Stimulated activated CD4-positive, alpha-beta T cell treated with anti-CD3 and anti-CD28 coated beads, TNF-alpha, amount 100 ng/mL, for 24 hours (primary cell): ENCODE data around the gene GFI1B.

Experiments used
- DNase-seq, 3 experiments: peaks; one replicate each; pipeline ENCODE4 v3.0.0-alpha.2; 2020; ENCODE audit warnings: low read depth in 3 of 3

The GFI1B gene

DNA sequence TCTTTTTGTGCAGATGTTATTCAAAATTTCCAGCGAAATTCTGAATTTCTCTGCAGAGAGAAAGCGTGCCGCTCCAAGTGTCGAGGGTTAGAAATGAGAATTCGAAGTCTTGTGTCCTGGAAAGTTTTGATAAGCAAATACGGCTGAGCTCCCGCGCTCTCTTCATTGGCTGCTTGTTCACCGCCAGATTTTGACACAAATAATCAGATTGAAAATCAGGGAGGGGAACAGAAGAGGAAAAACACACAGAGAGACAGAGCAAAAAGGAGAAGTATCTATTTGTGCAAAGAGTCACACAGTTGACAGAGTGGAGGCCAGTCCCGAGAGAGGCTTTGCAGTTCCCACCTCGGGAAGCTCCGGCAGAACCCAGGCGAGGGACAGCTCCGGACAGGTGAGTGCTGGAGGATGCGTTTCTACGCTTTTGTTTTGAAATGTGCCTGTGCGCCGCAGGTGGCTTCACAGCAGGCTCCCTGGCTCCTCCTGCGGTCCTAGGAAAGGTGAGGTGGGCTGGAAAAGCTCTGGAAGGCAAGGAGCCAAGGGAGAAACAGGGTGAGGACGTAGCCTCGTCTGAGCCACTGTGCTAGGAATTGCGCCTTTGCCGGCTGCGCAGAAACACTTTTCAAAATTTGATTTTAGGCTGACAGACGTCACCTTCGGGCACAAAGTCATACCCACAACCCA is at the start of gene GFI1B:
GFI1B (plus strand) TSS at position 244 of the 681 bp plus-strand sequence. CDS start 7,985 bp downstream, outside the sequence.
- no peak for DNase-seq

- no peak for DNase-seq
Observed at GRCh38 chr9:132931178-132931735, 47.2 kb upstream of the GFI1B start.

- no peak for DNase-seq
Observed at GRCh38 chr9:132935026-132935425, 43.5 kb upstream of the GFI1B start.

- no peak for DNase-seq
Observed at GRCh38 chr9:132937463-132937901, 41.0 kb upstream of the GFI1B start.

DNA sequence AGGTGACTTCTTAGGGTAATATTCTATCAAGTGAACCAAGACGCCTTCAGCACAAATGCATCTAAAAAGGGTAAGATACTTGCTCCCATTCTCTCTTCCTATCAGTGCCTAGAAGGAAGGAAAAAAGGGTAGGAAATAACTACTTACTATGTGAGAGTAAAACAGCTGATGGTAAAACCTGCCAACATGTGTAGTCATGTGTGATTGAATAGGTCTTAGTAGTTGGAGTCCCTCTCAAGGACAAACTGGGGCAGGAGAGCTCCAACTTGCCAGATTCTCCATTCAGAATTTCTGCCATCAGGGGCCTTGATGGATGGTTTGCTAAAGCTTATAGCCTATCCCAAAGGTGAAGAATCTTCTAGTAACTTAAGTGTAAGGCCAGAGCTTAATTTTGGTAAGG is 39.3 kb upstream of the GFI1B start:
- DNase-seq: no peak

- DNase-seq: no peak
Observed at GRCh38 chr9:132942541-132943182, 35.8 kb upstream of the GFI1B start.

DNA sequence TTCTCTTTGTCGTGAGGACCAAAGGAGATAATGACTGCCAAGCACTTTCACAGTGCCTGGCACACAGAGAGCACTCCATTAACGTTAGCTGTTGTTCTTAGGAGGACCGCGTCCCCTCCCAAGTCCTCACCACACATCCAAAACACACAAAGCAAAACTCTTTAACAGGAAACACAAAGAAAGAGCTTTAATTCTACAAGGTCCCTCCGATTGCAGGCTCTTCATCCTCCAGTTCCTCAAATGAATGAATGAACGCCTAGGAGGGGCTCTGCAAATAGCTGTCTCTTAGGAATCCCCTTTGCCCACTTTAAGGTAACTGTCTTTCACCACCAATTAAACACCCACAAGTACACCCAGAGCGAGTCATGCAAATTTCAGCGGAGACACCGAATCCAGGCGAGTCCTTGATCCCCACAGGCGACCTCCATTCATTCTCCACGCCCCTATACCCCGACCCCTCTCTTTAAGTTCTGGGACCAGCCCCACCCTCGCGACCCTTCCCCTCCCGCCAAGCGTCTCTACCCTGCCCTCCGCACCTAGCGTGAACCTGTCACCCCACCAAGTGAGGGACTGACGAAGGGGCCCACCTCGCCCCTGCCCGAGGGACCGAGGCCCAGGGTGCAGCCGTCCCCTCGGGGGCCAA is 34.7 kb upstream of the GFI1B start:
- no peak for DNase-seq

DNA sequence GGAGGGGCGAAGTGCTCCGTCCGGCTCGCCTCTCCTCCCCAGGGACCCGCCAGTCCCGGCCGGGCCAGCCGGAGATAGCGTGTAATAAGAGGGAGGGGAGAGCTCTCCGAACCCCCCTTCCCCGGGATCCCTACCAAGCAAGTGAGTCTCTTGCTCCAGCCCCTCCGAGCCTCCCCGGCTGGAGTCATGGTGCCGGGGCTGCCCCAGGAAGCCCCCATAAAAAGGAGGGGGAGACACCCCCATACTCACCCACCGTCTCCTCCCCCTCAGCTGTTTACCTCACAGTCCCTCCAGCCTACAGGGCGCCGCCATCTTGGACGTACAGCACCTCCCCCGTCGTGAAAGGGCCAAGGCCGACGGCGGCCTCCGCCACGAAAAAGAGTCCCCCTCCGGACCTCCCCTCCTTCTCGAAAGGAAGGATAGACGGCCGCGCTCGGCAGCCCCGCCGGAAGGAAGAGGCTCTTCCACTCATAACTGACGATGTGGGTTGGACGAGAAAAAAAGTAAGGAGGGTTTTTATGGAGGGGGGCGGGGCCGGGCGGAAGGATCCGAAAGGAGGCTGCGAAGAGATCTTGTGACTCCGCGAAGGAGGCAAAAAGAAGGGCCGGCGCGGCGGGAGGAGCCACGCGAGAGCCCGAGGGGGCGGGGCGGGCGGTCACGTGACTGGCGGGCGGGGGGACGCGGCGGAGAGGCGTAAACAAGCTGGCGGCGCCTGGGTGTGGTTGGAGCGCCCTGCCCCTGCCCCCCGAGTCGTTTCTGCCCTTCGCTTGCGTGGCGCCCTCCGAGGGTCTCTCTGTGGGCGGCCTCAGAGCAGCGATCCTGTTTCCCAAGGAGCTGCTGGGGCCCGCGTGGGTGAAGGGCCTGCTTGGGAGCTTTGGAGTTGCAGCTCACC is 34.0 kb upstream of the GFI1B start, which contains the start of gene TSC1:
TSC1 (minus strand) TSS at position 323 of the 892 bp plus-strand sequence. CDS start 15,744 bp downstream, outside the sequence.
- DNase-seq: peak; percentile 95 to 96 (median 96)

DNA sequence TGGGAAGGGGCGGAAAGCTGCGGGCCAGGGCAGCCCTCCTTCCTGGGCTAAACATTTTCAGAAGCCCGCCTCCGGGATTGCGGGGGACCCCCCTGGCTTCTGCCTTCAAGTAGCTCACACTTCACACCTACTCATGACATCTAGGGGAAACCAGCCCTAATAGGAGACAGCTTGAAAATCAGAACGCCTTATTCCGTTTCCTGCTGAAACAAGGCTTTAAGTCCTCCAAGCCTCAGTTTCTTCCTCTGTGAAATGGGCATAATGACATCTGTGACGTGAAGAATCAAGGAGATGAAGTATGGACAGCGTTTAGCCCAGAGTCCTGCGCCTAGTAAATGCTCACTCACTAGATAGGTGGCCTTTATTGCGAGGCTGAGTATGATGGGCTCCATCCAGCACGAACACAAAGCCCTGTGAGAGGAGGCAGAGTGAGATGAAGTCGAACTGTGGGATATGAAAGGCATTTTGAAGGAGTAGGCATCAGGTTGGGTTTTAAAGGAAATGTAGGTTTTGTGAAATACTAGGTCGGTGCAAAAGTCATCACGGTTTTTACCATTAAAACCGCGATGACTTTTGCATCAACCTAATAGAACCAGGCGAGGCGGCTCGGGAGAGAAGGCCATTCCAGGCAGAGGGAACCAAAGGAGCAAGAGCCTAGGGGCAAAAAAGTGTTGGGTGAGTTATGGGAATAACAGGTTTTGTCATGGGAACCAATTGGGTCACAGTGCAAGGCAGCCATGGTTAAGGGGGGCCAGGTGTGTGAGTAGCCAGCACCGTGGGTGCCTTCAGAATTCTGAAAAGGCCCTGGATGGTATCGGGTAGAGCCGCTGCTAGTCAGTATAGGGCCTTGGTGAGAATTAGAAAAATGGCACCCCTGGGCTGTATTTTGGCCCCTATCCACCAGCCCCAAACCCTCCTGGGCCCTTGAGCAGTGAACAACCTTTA is 33.0 kb upstream of the GFI1B start:
- DNase-seq: no peak

DNA sequence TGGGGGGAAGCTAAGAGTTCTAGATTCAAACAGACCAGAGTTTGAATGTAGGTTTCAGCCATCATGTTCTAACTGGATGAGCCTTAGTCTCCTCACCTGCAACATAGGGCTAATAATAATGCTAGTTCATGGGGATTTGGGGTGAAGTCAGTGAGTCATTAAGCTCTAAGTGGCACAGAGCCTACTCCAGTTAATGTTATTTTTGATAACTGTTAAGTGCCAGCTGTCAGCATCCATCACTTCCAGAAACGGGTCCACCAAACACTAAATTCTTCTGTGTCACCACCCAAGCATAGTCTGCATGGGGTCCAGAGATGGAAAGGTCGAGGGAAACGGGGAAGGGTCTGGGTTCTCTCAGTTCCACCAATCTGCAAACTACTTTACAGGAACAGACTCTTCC is 32.3 kb upstream of the GFI1B start:
- DNase-seq: no peak

DNA sequence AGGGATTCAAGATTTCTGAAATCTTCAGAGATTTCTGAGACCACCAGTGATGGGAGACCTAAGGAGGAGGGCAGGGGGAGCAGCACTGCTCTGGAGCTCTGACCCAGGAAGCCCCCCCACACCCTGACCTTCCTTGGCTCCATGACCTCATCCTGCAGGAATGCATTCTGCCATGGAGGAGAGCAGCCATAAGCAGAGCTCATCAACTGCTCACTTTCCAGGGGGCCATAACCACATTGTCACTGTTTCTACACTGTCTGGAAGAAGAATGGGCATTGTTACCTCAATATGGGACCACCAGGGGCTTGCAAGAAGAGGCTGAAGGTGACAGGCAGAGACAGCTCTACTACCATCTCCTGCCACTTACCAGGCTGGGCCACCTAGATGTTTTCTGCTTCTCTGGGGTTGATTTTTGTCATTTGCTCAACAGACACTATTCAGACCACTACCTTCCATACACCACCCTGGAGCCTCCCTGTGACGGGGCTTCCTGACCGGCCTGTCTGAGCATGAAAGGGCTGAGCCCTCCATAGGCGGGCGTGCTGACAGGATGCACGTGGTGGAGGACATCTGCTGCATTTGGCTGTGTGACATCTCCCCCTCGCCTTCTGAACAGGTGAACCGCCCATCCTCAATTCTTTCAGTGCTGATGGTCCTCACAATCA is 31.7 kb upstream of the GFI1B start:
- DNase-seq: no peak

GRCh38 chr9:132947756-132948155 is 30.7 kb upstream of the GFI1B start:
- DNase-seq: no peak

DNA sequence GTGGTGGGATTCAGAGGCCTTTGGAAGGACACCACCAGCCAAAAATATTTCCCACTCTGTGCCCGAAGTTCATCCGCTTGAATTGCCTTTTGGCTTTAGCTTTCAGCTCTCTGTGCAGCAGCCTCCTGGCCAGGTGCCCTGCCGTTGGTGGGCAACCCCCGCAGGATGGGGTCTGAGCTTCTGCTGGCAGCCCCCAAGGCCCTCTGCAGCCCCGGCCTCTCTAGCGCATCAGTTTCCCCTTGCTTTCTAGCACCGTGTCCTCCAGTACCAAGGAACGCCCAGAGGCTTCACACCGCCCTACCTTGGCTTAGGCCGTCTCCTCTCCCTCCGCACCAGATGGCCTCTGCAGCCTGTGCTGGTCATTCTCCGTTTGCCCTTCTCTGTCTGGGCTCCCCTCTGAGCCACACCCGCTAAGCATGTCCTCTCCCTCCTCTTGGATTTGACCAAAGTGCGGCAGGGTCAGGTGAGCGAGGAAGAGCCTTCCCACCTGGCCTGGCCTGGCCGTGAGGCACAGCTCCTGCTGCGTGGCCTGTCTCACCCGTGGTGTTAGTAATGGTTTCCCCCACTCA is 29.9 kb upstream of the GFI1B start:
- no peak for DNase-seq

GRCh38 chr9:132949709-132950108 is 28.8 kb upstream of the GFI1B start:
- no peak for DNase-seq

- no peak for DNase-seq
Observed at GRCh38 chr9:132955123-132955522, 23.4 kb upstream of the GFI1B start.

DNA sequence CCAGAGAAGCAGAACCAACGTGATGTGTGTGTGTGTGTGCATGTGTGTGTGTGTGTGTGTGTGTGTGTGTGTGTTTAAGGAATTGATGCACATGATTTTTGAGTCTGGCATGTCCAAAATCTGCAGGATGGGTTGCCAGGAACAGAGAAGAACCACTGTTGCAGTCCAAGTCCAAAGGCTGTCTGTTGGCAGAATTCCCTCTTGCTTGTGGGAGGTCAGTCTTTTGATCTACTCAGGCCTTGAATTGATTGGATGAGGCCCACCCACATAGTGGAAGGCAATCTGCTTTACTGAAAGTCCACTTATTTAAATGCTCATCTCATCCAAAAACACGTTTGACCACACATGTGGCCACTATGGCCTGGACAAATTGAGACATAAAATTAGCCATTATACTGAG is 22.7 kb upstream of the GFI1B start:
- no peak for DNase-seq

GRCh38 chr9:132957805-132958204 is 20.7 kb upstream of the GFI1B start:
- no peak for DNase-seq

GRCh38 chr9:132961002-132961401 is 17.5 kb upstream of the GFI1B start:
- no peak for DNase-seq

DNA sequence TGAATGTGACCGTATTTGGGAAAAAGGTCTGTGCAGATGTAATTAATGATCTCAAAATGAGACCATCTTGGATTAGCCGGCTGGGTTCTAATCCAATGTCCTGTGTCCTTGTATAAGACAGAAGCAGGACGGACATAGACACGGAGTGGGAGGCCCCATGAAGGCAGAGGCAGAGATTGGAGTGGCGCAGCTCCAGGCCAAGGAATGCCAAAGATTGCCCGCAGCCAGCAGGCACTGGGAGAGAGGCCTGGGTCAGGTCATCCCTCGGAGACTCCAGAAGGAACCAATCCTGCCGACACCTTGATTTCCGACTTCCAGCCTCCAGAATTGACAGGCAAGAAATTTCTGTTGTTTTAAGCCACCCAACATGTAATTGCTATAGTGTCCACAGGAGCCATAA is 13.0 kb upstream of the GFI1B start:
- no peak for DNase-seq
